CD4-positive, alpha-beta T cell treated with Interleukin-4 for 1 hour (primary cell): ENCODE measurements around the gene MS4A7.

ENCODE experiments used
- DNase-seq, 2 donors: peaks; one replicate each; pipeline ENCODE4 v3.0.0-alpha.2; 2020 to 2022

MS4A7 gene

DNA sequence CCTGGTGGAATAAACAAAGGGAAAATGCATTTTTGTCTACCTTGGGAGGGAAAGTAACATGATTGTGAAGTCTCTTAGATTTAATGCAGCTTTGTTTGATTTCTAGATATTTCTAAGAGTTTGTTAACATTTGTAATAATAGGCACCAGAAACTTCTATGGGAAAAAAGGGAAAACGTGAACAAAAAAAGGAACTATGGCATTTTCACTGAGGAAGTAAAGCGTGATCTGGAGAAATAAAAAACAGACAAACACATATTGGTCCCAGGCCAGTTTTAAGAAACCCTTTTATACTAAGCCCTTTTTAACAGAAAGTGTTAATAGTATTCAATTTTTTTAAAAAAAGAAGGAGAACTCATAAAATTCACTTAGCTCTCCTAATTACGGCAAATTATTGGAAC lies 6.9 kb upstream of the MS4A7 start:
- no peak for DNase-seq

DNA sequence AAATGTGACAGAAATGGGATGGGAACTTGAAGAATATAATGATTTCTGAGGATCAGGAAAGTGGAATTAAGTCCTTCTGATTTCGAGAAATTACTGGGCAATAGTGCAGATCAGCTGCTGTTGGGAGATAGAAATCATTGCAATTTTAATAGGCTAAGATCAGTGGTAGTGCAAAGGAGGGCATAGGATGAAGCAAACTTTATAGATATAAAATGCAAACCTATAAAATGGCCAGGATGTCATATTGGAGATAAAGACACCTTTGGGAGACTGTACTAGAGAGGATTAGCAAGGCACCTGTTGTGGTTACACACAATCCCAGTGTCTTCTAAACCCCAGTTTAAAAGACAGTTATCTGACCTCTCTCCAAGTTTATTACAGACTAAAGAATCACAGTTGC lies 6.5 kb upstream of the MS4A7 start:
- no peak for DNase-seq

GRCh38 chr11:60372767-60373166 lies 5.6 kb upstream of the MS4A7 start:
- DNase-seq: no peak

DNA sequence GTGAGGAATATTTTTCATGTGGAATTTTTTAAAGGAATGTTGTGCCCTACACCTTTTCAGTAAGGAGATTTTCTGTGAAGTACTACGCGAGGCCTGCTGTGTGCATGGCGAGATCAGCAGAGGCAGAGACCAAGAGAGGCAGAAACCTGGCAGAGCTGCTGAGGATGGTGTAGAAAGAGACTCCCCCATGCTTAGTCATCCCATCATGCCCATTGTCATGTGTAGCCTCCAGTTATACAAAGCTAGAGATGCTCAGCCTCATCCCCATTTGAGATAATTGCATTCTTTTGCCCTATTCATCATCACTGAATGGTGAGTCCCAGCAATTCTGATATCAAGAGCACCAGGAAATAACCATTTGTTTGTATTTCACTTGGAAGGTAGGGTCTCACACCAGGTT lies 3.0 kb upstream of the MS4A7 start:
- DNase-seq: no peak

DNA sequence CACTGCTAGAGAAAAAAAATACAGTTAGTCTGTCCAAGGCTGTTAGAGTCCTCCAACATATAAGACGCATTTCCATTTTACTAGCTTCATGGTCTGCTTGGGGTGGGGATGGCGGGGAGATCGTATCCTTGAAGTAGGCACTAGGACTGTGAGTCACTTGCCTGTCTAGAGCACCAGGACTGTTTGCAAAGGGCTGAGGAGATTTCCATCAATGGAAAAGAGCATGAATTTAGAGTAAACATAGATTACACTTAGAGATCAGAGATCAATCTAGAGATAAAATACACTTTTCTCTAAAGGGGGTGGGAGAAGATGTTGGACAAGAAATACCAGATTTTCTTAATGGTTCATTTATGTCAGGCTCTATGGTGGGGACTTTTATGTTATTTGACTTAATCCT lies 1.7 kb upstream of the MS4A7 start:
- DNase-seq: no peak

DNA sequence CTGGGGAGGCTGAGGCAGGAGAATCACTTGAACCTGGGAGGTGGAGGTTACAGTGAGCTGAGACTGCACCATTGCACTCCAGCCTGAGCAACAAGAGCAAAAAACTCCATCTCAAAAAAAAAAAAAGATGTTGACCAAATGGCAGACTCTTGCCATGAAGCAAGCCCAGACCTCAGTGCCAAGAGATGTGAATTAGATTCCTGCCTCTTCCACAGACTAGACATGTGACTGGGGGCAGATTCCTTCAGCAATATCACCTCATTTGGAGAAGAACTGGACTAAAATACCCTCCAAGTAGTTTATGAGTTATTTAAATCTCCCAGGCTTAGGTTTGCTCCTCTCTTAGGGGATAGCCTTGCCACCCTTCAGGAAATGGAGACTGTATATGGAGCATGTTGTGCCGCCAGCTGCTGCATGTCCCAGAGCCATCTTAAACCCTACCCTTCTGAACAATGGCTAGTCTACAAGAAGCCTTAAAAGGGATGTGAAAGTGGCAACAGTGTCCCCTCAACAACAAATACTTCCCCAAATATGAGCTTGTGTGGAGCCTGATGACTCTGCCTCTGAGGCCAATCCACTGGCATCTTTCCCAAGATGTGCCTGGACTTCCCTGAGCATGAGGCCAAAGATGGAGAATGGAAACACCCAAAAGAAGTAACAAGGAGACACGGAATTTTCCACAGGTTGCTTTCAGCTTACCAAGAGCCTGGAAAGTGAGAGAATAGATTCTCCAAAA lies 763 bp upstream of the MS4A7 start:
- peak; percentile 19 to 73 for DNase-seq

GRCh38 chr11:60389279-60389910 lies 11.1 kb downstream of the MS4A7 start:
- DNase-seq: peak in 1 of 2 donors; percentile 76

- DNase-seq: no peak
Measured at GRCh38 chr11:60390419-60390818, 12.1 kb downstream of the MS4A7 start.

- DNase-seq: no peak
Measured at GRCh38 chr11:60392361-60392760, 14.0 kb downstream of the MS4A7 start.

GRCh38 chr11:60393016-60393415 lies 14.7 kb downstream of the MS4A7 start:
- DNase-seq: no peak

GRCh38 chr11:60394666-60395380 lies 16.5 kb downstream of the MS4A7 start:
- no peak for DNase-seq

DNA sequence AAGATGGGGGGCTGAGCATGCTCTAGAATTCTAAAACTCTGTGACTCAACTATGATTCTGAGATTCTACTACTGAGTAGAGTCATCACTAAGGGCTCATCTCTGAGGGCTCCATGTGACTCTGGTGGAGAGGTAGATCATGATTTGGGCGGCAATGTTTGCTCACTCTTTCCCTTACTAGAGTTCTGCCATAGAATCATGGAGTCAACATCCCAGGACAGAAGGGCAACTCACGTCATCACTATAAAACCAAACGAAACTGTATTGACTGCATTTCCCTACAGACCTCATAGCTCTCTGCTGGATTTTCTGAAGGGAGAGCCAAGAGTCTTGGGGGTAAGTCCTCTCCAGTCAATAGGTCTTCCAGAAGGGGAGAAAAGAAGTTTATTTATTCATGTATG lies 18.1 kb downstream of the MS4A7 start, which contains the start of gene MS4A14:
TSS of gene MS4A14 (plus strand) at position 78 of the 400 bp plus-strand sequence. CDS start at position 198, 120 bp downstream.
- DNase-seq: no peak

DNA sequence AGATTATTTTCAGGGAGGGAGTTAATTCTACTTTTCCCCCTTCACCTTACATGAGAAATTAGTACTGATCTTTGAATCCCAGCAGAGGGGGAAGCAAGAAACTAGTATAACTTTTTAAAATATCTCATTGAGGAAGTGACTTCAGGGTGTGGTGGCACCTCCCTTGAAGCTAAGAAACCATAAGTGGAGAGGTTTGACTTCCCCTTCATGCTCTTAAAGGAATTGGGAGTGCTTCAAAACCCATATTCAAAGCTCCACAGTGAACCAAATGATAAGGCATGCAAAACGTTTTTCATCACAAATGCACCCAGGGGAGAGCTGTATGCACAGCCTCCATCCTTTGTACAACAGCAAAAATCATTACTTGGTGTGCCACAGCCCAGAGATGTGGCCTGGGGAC lies 18.5 kb downstream of the MS4A7 start:
- DNase-seq: peak; percentile 17 to 45

DNA sequence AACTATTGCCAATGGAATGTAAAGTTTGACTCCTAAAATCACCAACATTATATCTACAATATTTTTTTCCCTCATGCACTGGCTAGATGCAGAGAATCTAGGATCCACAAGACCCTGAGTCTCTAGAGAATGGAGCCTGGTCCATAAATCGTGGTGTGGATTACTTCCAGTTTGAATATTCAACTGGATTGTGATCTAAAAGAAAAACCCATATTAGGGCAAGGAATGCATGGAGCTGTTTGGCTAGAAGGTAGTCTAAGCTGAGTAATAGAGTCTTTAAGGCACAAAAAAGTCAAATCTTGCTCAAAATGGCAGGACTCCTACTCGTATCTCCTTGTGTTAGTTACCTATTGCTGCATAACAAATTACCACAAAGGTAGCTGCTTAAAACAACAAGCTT lies 41.7 kb downstream of the MS4A7 start:
- no peak for DNase-seq

DNA sequence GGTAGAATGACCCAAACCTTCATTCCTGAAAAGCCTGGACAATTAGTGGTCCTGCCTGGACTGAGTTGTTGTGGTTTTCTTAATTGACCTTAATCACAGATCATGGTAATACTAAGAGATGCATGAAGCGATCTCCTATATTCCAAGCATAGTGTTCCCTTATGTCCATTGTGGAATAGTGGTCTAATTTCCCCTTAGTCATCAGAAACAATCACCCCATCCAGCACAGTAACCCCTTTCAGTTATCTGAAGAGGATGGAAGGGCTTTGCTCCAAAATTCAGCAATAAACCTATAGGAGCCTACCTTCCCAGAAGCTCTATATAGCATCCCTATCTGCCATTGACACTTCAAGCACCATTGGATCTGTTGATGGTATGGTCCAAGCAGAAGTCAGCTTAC lies 44.3 kb downstream of the MS4A7 start:
- DNase-seq: no peak

DNA sequence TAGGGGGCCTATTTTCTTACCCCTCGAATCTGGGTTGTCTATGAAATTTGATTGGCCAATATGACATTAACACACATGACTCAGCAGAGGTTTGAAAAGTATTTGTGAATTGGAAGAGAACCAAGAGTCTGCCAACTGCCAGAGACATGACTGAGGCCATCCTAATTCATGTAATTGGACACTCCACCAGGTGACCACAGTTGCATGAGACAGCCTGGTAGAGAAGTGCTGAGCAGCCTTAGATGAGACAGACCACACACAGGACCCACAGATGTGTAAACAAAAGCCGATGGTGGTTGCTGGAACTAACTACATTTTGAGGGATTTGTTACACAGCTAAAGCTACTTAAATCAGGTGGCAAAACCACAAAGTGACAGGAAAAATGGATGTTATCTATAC lies 50.2 kb downstream of the MS4A7 start:
- no peak for DNase-seq

DNA sequence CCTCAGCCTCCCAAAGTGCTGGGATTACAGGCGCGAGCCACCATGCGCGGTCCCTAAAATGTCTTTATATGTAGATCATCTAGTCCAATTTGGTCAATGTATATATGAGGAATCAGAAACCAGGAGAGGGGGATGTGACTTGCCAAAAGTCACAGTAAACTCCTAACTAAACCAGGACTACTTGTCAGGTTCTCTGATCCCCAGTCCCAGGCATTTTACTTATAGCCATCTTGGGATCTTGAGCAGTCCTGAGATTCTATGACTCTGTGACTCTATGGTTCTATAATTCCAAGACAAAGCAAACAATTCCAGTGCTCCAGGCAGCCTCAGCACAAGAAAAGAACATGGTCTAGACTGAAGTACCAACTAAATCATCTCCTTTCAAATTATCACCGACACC lies 50.9 kb downstream of the MS4A7 start, which contains the start of gene MS4A5:
TSS of gene MS4A5 (plus strand) at position 301 of the 400 bp plus-strand sequence. CDS start 103 bp downstream, outside the sequence.
- no peak for DNase-seq

DNA sequence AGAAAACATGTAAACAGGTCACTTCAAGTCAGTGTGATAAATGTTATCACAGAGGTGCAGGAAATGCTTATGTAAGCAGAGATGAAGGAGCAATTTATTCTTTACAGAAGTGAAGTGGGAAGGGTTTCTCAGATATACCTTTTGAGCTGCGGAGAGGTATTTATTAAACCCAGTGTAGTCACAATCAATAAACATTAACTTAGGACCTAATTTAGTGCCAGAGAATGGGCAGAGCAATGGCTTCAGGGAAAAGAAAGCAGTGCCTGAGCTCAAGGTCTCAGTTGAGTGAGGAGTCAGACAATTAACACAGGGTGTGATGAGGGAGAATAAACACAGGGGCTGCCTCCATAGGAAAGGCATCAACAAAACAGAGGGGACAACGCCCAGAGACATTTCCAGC lies 52.9 kb downstream of the MS4A7 start:
- DNase-seq: no peak

DNA sequence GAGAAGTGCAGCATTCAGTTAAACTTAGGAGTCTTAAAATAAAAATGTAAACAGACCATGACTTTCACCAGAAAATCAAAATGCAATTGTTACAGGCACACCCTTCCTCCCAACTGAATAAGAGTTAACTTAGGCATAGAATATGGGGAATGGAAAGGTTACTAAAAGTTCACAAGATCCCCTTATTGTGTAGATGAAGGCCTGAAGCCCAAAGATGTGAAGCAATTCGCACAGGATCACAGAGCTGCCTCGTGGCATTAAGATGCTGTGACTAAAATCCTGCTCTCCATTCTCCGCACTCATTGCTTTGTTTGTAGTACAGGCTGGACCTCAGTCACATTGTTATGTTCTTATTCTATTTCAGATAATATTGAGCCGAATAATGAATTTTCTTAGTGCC lies 55.1 kb downstream of the MS4A7 start:
- no peak for DNase-seq
